Measurements from ENCODE around the gene GTF3C5. TPM values are rescaled to one million over a fixed set of nuclear protein-coding genes. Genes with fewer than 3 reads are reported as not detected.

The GTF3C5 gene
- total RNA-seq, 1 experiment from 2014 or later: 90.7 TPM

DNA sequence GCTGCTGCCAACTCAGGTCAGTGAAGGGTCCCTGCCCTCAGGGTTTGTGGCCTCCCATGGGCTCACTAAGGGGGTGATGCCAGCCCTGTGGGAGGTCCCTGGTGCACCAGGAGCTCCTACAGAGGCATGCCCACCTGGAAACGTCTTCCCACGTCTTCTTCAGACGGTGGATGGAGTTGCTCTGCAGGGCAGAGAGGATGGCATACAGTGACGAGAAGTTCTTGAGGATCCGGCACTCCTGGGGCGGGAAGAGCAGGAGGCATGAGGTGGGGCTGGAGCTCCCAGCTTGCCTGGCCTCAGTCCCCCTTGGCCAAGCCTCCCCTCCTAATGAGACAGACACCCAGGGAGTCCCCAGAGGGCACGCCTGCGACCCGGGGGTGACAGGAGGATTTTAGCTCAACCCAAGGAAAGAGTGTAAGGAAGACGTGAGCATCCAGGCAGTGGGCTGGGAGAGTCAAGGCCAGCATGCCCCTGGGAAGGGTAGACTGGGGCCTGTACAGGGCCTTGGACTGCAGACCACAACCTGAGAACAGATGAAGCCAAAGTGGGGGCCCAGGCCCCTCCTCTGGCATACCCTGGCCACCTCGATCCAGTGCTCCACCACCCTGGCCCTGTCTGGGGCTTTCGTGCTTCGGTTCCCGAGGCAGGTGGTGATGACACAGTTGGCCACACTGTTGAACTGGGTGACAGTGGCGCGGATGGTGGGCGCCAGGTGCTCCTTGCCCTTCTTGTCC, 75.9 kb downstream of the GTF3C5 start:
- no peak for DNase-seq (ENCODE audit: low read depth)

DNA sequence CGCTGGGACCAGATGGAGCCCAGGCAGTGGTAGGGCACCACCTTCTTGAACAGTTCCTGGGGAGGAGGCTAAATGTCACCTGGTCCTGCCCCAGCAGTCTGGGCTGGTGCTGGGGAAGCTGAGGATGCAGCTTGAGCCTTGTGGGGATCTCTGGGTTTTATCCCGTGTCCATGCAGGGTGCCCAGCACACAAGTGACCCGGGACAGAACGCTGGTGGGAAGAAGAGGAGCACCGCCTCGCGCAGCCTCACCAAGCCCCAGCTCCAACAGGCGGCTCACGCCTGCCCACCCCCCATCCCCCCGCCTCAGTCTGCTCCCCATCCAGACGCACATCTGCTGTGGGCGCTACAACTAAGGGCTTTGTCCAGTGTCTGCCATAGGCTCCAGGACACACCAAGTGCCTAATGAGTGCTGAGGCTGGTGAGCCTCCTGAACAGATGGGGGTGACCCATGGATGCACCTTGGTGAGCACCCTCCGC, 76.5 kb downstream of the GTF3C5 start:
- no peak for DNase-seq (ENCODE audit: low read depth)

Small RNAs within 50 kb of the gene (small RNA-seq; reads per million reads assigned to genes)
- not detected for gene MIR6877

Other genes with a start within 250 kb of the GTF3C5 start
- not detected in 2 replicates for gene AK8, start 152.7 kb upstream of the GTF3C5 start, total RNA-seq (2014; rRNA removed; shearing (Covaris generic))
- 2.6 and 5.5 TPM in 2 replicates for gene SPACA9, start 152.1 kb upstream of the GTF3C5 start, total RNA-seq (2014; rRNA removed; shearing (Covaris generic))
- gene TSC1, start 86.4 kb upstream of the GTF3C5 start, total RNA-seq (2014; rRNA removed; shearing (Covaris generic)): 16.6 and 18.3 TPM in 2 replicates
- gene GFI1B, start 52.3 kb upstream of the GTF3C5 start, total RNA-seq (2014; rRNA removed; shearing (Covaris generic)): not detected in 2 replicates
- gene CEL, start 31.0 kb downstream of the GTF3C5 start, total RNA-seq (2014; rRNA removed; shearing (Covaris generic)): 0.45 TPM in 1 of 2 replicates, not detected in the other
- gene RALGDS, start 90.2 kb downstream of the GTF3C5 start, total RNA-seq (2014; rRNA removed; shearing (Covaris generic)): 20.9 and 23.4 TPM in 2 replicates
- gene GBGT1, start 132.9 kb downstream of the GTF3C5 start, total RNA-seq (2014; rRNA removed; shearing (Covaris generic)): 0.13 and 0.21 TPM in 2 replicates
- gene OBP2B, start 178.3 kb downstream of the GTF3C5 start, total RNA-seq (2014; rRNA removed; shearing (Covaris generic)): not detected in 2 replicates
- gene ABO, start 244.2 kb downstream of the GTF3C5 start, total RNA-seq (2014; rRNA removed; shearing (Covaris generic)): not detected in 2 replicates

Data from HT1080 (cell line).